LNCAP (cell line): ENCODE measurements around the gene ENPP3.

ENCODE experiments used
- TF ChIP-seq, protein P1 (sequence below): fragments of 450-650 bp; IDR thresholded peaks from 2 replicates; pipeline ENCODE4 v1.5.1; 2017; ENCODE audit warnings: mild to moderate bottlenecking

The ENPP3 gene

DNA sequence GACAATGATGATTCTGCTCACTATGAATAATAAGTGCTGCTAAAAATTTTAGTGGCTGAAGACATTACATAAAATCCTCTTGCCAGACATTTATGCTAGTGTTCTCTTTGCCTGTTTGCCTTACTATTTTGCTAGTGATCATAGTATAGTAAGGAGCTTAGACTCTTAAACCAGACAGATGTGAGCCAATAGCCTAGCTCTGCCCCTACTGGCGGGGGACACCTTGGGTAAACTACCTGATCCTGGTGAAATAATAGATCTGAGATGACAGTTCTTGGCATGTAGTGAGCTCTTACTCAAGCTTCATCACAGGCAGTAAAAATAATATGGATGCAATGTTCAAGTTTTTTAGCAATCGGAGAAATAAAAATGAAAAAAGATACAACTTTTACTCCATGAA is 18.8 kb downstream of the ENPP3 start:
- TF ChIP-seq, protein P1, sequence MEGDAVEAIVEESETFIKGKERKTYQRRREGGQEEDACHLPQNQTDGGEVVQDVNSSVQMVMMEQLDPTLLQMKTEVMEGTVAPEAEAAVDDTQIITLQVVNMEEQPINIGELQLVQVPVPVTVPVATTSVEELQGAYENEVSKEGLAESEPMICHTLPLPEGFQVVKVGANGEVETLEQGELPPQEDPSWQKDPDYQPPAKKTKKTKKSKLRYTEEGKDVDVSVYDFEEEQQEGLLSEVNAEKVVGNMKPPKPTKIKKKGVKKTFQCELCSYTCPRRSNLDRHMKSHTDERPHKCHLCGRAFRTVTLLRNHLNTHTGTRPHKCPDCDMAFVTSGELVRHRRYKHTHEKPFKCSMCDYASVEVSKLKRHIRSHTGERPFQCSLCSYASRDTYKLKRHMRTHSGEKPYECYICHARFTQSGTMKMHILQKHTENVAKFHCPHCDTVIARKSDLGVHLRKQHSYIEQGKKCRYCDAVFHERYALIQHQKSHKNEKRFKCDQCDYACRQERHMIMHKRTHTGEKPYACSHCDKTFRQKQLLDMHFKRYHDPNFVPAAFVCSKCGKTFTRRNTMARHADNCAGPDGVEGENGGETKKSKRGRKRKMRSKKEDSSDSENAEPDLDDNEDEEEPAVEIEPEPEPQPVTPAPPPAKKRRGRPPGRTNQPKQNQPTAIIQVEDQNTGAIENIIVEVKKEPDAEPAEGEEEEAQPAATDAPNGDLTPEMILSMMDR = no peak

DNA sequence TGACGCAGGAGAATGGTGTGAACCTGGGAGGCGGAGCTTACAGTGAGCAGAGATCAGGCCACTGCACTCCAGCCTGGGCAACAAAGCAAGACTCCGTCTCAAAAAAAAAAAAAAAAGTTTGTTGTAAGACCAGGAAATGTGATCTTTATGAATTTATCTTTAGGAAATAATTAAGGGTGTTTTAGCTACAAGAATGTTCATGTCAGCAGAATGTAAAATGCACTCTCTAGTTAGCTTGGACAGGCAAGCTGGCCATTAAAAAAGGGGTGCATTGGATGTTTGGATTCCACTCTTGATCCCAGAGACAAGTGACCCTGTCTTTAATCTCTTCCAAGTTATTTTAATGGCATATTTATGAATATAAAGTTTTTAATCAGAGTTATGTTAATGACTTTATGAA is 19.6 kb downstream of the ENPP3 start:
- TF ChIP-seq, protein P1 = no peak

DNA sequence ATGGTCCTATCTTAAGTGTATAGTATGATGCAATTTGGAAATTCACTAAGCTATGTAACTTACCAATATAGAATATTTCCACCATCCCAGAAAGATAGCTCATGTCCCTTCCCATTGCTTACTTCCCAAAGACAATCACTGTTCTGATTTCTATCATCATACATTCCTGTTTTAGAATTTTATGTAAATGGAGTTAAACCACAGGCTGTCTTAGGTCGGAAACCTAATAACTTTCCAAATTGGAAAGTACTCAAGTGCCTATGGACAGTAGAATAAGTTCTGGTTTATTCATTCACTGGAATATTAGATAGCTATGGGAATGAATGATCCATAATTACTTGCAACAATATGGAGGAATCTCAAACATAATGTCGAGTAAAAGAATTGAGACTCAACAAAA is 20.1 kb downstream of the ENPP3 start:
- TF ChIP-seq, protein P1 = no peak

DNA sequence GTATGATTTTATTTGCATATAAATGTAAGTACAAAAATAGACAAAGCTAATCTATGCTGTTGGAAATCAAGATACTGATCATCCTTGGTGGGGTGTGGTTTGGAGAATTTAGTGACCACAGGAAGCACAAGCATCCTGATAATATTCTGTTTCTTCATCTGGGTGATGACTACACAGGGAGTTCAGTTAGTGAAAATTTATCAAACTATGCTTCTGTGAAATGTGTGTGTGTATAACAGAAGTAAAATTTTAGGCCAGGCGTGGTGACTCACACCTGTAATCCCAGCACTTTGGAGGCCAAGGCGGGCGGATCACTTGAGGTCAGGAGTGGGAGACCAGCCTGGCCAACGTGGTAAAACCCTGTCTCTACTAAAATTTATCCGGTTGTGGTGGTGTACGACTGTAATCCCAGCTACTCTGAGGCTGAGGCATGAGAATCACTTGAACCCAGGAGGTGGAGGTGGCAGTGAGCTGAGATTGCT is 20.6 kb downstream of the ENPP3 start:
- TF ChIP-seq, protein P1 = no peak

DNA sequence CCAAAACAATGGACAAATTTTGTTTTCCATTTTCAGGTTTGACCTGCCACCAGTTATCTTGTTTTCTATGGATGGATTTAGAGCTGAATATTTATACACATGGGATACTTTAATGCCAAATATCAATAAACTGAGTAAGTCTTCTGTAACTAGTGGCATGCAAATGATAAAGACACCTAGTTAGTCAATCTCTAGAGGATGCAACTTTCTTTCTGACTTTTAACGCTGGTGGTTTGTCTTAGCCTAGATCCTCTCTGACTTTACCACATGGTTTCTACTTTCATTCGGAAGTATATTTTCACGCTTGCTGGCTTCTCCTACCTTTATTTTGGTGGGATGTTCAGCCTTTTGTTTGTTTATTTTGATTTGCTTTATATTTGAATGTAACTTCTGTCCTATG is 21.2 kb downstream of the ENPP3 start:
- TF ChIP-seq, protein P1 = no peak

DNA sequence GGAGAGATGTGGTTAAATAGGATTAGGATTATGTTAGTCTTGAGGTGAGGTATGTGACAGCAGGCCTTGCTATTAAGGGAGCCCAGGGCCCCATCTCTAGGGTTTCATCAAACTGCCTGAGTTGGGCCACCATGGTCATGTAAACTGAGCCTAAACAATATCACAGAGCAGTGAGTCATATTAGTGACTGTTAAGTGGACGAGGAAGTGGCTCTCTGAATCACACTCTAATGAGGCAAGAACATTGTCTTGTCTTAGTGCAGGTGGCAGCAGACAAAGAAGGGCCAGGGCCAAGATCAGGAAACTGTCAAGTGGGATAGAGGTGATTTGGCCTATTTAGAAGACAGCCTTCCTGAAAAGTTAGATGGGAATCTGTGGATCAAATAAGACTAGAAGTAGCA is 23.1 kb downstream of the ENPP3 start:
- TF ChIP-seq, protein P1 = no peak

DNA sequence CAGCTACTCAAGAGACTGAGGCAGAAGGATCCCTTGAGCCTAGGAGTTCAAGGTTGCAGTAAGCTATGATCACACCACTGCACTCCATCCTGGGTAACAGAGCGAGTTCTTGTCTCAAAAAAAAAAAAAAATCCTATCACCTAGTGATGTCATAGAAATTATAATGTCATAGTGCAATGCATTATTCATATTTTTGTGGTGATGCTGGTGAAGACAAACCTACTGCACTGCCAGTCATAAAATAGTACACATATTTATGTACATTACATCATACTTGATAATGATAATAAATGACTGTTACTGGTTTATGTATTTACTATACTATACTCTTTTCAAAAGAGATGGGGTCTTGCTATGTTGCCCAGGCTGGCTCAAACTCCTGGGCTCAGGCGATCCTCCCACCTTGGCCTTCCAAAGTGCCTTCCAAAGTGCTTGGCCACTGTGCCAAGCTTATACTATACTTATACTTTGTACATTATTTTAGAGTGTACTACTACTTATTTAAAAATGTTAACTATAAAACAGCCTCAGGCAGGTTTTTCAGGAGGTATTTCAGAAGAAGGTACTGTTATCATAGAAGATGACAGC is 26.6 kb downstream of the ENPP3 start:
- TF ChIP-seq, protein P1 = no peak

DNA sequence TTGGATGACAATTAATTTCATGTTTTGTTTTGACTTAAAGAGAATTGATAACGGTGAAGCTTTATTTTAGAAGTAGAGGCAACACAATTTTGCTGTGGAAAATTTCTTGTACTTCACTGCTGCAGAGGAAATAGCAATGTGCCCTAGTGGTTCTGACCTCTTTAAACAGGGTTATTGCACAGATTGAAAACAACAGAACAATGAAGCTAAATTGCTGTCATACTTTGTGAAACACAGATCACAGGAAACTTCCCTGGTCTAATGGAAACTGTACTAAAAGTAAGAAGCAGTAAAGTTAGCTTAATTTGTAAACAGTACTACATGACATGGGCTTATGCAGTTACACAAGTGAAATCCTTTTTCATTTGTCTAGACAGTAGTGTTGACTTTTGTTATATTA is 32.8 kb downstream of the ENPP3 start:
- TF ChIP-seq, protein P1 = no peak
